GM12865 (cell line): Measurements from ENCODE around the gene PHRF1.

Experiments used
- DNase-seq: peaks from one replicate; pipeline ENCODE4 v3.0.0; 2010; ENCODE audit warnings: low read depth
- H3K4me3 ChIP-seq: 2 replicates; pipeline ENCODE4 v1.5.1; 2011; ENCODE audit warnings: mild to moderate bottlenecking, low read depth, low read length, control low read depth
- CTCF ChIP-seq: IDR thresholded peaks from 2 replicates; pipeline ENCODE4 v1.5.1; 2011; ENCODE audit warnings: low read length, control low read depth, low read depth, inconsistent platforms; ENCODE audit not compliant: insufficient read depth; ENCODE audit errors: missing control alignments

Gene PHRF1

DNA sequence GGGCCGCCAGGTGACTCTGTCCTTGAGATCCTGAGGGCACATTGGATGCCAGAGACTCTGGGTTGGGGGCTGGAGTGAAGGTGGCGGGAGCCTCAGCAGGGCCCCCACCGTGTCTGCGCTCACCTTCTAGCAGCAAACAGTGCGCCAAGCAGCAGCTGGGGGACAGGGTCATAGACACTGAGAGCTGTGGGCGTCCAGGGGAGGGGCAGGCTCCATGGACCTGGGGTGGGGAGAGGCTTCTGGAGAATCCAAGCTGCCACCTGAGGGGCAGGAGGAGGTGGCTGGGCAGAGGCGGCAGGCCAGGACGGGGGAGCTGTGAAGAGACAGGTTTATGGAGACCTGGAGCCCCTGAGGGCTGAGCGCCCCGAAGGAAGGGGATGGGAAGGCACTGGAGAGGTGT lies 8.0 kb downstream of the PHRF1 start:
- no peak for TF ChIP-seq CTCF
- no peak overlapping the region for H3K4me3 ChIP-seq
- DNase-seq, result no peak

DNA sequence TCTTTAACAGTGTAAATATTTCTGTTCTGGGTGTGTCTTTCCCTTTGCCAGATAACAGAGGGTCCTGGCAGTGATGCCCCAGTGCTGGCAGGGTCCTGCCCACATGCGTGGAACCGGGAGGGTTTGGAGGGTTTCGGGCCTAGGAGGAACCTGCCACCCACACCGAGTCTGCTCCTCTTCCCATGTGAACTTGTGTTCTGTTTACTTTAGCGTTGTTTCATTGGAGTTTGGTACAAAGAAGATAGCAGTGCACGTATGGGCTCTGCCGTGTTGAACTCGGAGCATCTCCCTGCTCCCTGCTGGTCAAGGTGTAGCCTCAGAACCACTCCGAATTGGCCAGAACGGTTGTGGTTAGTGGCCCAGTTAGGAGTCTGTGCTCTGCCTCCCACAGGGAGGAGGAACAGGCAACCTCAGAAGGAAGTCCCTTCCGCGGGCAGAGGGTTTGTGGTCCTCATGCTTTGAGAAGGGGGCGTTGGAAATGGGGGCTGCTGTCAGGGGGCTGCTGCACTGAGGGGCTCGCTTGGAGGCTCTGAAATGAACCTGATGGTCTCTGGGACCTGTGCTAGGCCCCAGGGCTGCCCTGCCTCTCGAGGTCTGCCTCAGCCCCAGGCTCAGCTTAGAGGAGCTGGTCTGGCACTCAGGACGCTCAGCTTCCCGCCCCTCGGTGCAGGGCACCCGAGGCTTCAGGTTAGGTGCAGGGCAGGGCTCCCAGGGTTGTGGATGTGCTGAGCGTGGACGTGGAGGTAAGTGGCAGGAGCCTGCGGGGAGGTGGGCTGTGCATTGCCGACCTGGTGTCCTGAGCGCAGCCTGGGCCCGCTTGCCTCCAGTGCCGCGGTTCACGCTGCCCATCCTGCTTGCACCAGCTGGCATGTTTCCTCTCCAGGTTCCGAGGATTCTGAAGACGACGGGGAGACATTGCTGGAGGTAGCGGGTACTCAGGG lies 10.4 kb downstream of the PHRF1 start:
- no peak for DNase-seq
- no peak overlapping the region for H3K4me3 ChIP-seq
- TF ChIP-seq CTCF, result no peak

GRCh38 chr11:587546-587945 lies 11.3 kb downstream of the PHRF1 start:
- DNase-seq, result no peak
- no peak for TF ChIP-seq CTCF
- no peak overlapping the region for H3K4me3 ChIP-seq

DNA sequence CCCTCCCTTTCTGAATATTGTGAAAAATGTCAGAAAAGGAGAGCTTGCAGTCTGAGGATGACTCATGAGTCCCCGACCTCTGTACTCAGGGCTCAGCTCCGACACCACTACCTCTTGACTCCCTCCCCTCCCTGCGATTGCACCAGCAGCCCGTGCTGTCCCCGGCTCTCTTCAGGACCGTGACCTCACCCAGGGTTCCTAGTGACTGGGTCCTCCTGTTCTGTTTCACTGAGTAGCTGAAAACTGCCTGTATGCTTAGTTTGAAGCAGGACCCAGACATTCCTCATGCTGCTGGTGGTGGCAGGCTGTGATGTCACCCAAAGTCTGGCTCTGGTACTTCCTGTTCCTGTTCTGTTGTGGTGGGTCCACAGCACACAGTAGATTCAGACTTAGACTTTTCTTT lies 11.7 kb downstream of the PHRF1 start:
- no peak overlapping the region for H3K4me3 ChIP-seq
- no peak for DNase-seq
- no peak for TF ChIP-seq CTCF

DNA sequence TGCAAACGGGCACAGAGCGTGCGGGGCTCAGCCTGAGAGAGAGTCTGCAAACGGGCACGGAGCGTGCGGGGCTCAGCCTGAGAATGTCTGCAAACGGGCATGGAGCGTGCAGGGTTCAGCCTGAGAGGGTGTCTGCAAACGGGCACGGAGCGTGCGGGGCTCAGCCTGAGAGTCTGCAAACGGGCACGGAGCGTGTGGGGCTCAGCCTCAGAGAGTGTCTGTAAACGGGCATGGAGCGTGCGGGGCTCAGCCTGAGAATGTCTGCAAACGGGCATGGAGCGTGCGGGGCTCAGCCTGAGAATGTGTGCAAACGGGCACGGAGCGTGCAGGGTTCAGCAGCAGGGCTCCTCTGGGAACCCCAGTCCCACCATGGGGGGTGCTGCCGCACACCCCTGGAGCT lies 13.5 kb downstream of the PHRF1 start:
- no peak for TF ChIP-seq CTCF

GRCh38 chr11:590997-591396 lies 14.7 kb downstream of the PHRF1 start:
- H3K4me3 ChIP-seq, result no peak overlapping the region
- DNase-seq, result no peak
- TF ChIP-seq CTCF, result no peak

More for the DNA sequence above, 13.5 kb downstream of the PHRF1 start:
- no peak overlapping the region for H3K4me3 ChIP-seq
- DNase-seq, result no peak

GRCh38 chr11:592501-592900 lies 16.2 kb downstream of the PHRF1 start:
- no peak for DNase-seq
- TF ChIP-seq CTCF, result no peak
- no peak overlapping the region for H3K4me3 ChIP-seq
